HEK293 (cell line): ENCODE data around the gene NLGN4Y.

Experiments used
- CTCF ChIP-seq: fragments of 450-650 bp; formaldehyde crosslinking; IDR thresholded peaks from 2 replicates; pipeline ENCODE4 v1.5.1; 2016; ENCODE audit warnings: missing biosample characterization, missing genetic modification characterization
- TRIM28 ChIP-seq: IDR thresholded peaks from 2 replicates; pipeline ENCODE4 v1.6.1; 2011; ENCODE audit warnings: low read length, control low read depth, borderline replicate concordance
- WT1 ChIP-seq: fragments of 450-650 bp; formaldehyde crosslinking; IDR thresholded peaks from 2 replicates; pipeline ENCODE4 v1.5.1; 2016; ENCODE audit warnings: missing biosample characterization, missing genetic modification characterization
- ZBTB10 ChIP-seq: fragments of 450-650 bp; formaldehyde crosslinking; IDR thresholded peaks from 2 replicates; pipeline ENCODE4 v1.5.1; 2016; ENCODE audit warnings: missing biosample characterization, missing genetic modification characterization
- ZNF302 ChIP-seq: fragments of 450-650 bp; formaldehyde crosslinking; IDR thresholded peaks from 2 replicates; pipeline ENCODE4 v1.5.1; 2016; ENCODE audit warnings: missing biosample characterization, missing genetic modification characterization, low read depth
- ZSCAN16 ChIP-seq: fragments of 450-650 bp; formaldehyde crosslinking; IDR thresholded peaks from 2 replicates; pipeline ENCODE4 v1.5.1; 2016; ENCODE audit warnings: missing biosample characterization, missing genetic modification characterization

- no peak for TF ChIP-seq TRIM28
- no peak for TF ChIP-seq ZBTB10
- TF ChIP-seq ZSCAN16 (tag by site-specific recombination) = no peak
- TF ChIP-seq WT1 (tag by site-specific recombination) = no peak
- TF ChIP-seq CTCF (tag by site-specific recombination) = no peak
- no peak for TF ChIP-seq ZNF302 (tag by site-specific recombination)
These were observed 277.8 kb downstream of the NLGN4Y start for GRCh38 chrY:14802125-14802524.
